Retinal pigment epithelial cell (primary cell): ENCODE measurements around the gene TENM3.

Experiments used
- DNase-seq: peaks from one replicate; pipeline ENCODE4 v3.0.0-alpha.2; 2010; ENCODE audit warnings: low read depth
- H3K4me3 ChIP-seq: 2 replicates; pipeline ENCODE4 v1.5.1; 2011; ENCODE audit warnings: mild to moderate bottlenecking, low read length, control low read depth, moderate library complexity
- CTCF ChIP-seq: conservative IDR thresholded peaks from 2 replicates; pipeline ENCODE4 v1.5.1; 2011; ENCODE audit warnings: low read depth, low read length, control low read depth, inconsistent platforms

Gene TENM3

GRCh38 chr4:182254026-182254780 is 11.0 kb downstream of the TENM3 start:
- no peak for TF ChIP-seq CTCF
- no peak overlapping the region for H3K4me3 ChIP-seq
- no peak for DNase-seq

- DNase-seq, result no peak
- no peak for TF ChIP-seq CTCF
- no peak overlapping the region for H3K4me3 ChIP-seq
These were observed 12.4 kb downstream of the TENM3 start for GRCh38 chr4:182255441-182256190.

GRCh38 chr4:182257016-182257415 is 13.8 kb downstream of the TENM3 start:
- no peak overlapping the region for H3K4me3 ChIP-seq
- no peak for DNase-seq
- no peak for TF ChIP-seq CTCF

GRCh38 chr4:182257503-182257902 is 14.3 kb downstream of the TENM3 start:
- no peak for TF ChIP-seq CTCF
- DNase-seq, result no peak
- H3K4me3 ChIP-seq, result no peak overlapping the region

GRCh38 chr4:182258441-182259000 is 15.3 kb downstream of the TENM3 start:
- no peak for TF ChIP-seq CTCF
- H3K4me3 ChIP-seq, result no peak overlapping the region

GRCh38 chr4:182261651-182262223 is 18.5 kb downstream of the TENM3 start:
- TF ChIP-seq CTCF, result no peak
- DNase-seq, result no peak
- H3K4me3 ChIP-seq, result no peak overlapping the region

More at GRCh38 chr4:182258441-182259000, 15.3 kb downstream of the TENM3 start:
- DNase-seq, result no peak
